GM23338 (cell line): Measurements from ENCODE around the gene TIMM29. TPM values are rescaled to one million over a fixed set of nuclear protein-coding genes. Genes with fewer than 3 reads are reported as not detected.

Source experiments
- ATAC-seq: fragments of 200-7000 bp; cut with Tn5 transposase; 3 replicates; pipeline ENCODE4 v1.9.1; 2020
- DNase-seq: peaks from one replicate; pipeline ENCODE4 v3.0.0-alpha.2; 2015; ENCODE audit warnings: low spot score
- H2AFZ ChIP-seq: fragments of 200-600 bp; sonication (generic); 2 replicates; pipeline ENCODE4 v1.8.0; 2016; ENCODE audit warnings: antibody characterized with exemption, mild to moderate bottlenecking, moderate library complexity
- H3F3A ChIP-seq: fragments of 200-600 bp; sonication (generic); replicated peaks from 2 replicates; pipeline ENCODE4 v1.8.0; 2017; ENCODE audit warnings: antibody characterized with exemption, mixed run types, low read depth
- H3K27ac ChIP-seq: fragments of 200-600 bp; sonication (generic); 2 replicates; pipeline ENCODE4 v1.6.1; 2016; ENCODE audit warnings: low read depth
- H3K27me3 ChIP-seq: fragments of 200-600 bp; sonication (generic); 2 replicates; pipeline ENCODE4 v1.8.0; 2016; ENCODE audit warnings: mild to moderate bottlenecking, mixed run types, moderate library complexity; ENCODE audit not compliant: insufficient read depth
- H3K36me3 ChIP-seq: fragments of 200-600 bp; sonication (generic); 2 replicates; pipeline ENCODE4 v1.8.0; 2016; ENCODE audit warnings: mild to moderate bottlenecking; ENCODE audit not compliant: insufficient read depth
- H3K4me1 ChIP-seq: fragments of 200-600 bp; sonication (generic); 2 replicates; pipeline ENCODE4 v1.8.0; 2016; ENCODE audit warnings: mild to moderate bottlenecking, moderate library complexity; ENCODE audit not compliant: insufficient read depth
- H3K4me2 ChIP-seq: fragments of 200-600 bp; sonication (generic); 2 replicates; pipeline ENCODE4 v1.7.1; 2017; ENCODE audit warnings: mixed run types
- H3K4me3 ChIP-seq: fragments of 200-600 bp; sonication (generic); 2 replicates; pipeline ENCODE4 v1.6.1; 2016; ENCODE audit warnings: mixed run types
- H3K79me2 ChIP-seq: fragments of 200-600 bp; sonication (generic); replicated peaks from 2 replicates; pipeline ENCODE4 v1.8.0; 2017; ENCODE audit warnings: mild to moderate bottlenecking; ENCODE audit not compliant: insufficient read depth
- H3K9me2 ChIP-seq: fragments of 200-600 bp; sonication (generic); 2 replicates; pipeline ENCODE4 v1.8.0; 2017; ENCODE audit not compliant: insufficient read depth
- H4K20me1 ChIP-seq: fragments of 200-600 bp; sonication (generic); replicated peaks from 2 replicates; pipeline ENCODE4 v1.8.0; 2017; ENCODE audit warnings: mild to moderate bottlenecking; ENCODE audit not compliant: insufficient read depth
- H3K27ac Mint-ChIP-seq: 2 replicates; pipeline ENCODE4 v1.8.0; 2020; ENCODE audit warnings: inconsistent platforms, mild to moderate bottlenecking, moderate library complexity, mixed read lengths
- H3K27me3 Mint-ChIP-seq: 3 replicates; pipeline ENCODE4 v1.8.0; 2022; ENCODE audit warnings: low read depth, mild to moderate bottlenecking, moderate library complexity, mixed read lengths, inconsistent platforms; ENCODE audit not compliant: insufficient read depth, poor library complexity
- H3K36me3 Mint-ChIP-seq: 3 replicates; pipeline ENCODE4 v1.8.0; 2021; ENCODE audit warnings: low read depth, mild to moderate bottlenecking, inconsistent platforms, moderate library complexity, mixed read lengths
- H3K4me1 Mint-ChIP-seq: 3 replicates; pipeline ENCODE4 v1.8.0; 2020; ENCODE audit warnings: mild to moderate bottlenecking, inconsistent platforms, mixed read lengths
- H3K4me3 Mint-ChIP-seq: 3 replicates; pipeline ENCODE4 v1.8.0; 2021; ENCODE audit warnings: moderate library complexity, mild to moderate bottlenecking, inconsistent platforms, mixed read lengths
- H3K9me3 Mint-ChIP-seq: 3 replicates; pipeline ENCODE4 v1.8.0; 2020; ENCODE audit warnings: moderate library complexity, mild to moderate bottlenecking, inconsistent platforms, mixed read lengths
- CREB1 ChIP-seq: fragments of 250-450 bp; sonication (Bioruptor Pico); IDR thresholded peaks from 2 replicates; pipeline ENCODE4 v1.5.0; 2020; ENCODE audit warnings: low read depth, mild to moderate bottlenecking, moderate library complexity
- EZH2phosphoT487 ChIP-seq: fragments of 200-600 bp; sonication (generic); IDR thresholded peaks from one replicate; pipeline ENCODE4 v1.8.1; 2018; ENCODE audit warnings: antibody characterized with exemption; ENCODE audit not compliant: unreplicated experiment
- POLR2AphosphoS5 ChIP-seq: IDR thresholded peaks from 2 replicates; pipeline ENCODE4 v1.6.1; 2016; ENCODE audit warnings: antibody characterized with exemption, low read depth
- ZNF114 ChIP-seq: fragments of 250-450 bp; sonication (Bioruptor Pico); IDR thresholded peaks from 2 replicates; pipeline ENCODE4 v1.5.0; 2020; ENCODE audit warnings: mild to moderate bottlenecking, moderate library complexity
- ZNF331 ChIP-seq: fragments of 250-450 bp; sonication (Bioruptor Pico); IDR thresholded peaks from 2 replicates; pipeline ENCODE4 v1.5.0; 2020; ENCODE audit warnings: low read depth, mild to moderate bottlenecking, moderate library complexity
- polyA plus RNA-seq: library from polyadenylated mRNA; unstranded; fragments of >200 nt; fragmentation: Nextera tagmentation; extraction: Ambion mirVana; gene quantifications from 2 replicates; pipeline ENCODE4 v1.2.1, GENCODE V29; 2016
- total RNA-seq: library from RNA; depleted of rRNA; stranded (reverse); fragments of >200 nt; shearing (Covaris generic); gene quantifications from 2 replicates; pipeline ENCODE4 v1.2.3, GENCODE V29; 2014
- TF ChIP-seq, protein P1 (sequence below): fragments of 250-450 bp; sonication (Bioruptor Pico); IDR thresholded peaks from 2 replicates; pipeline ENCODE4 v1.5.0; 2020; ENCODE audit warnings: mild to moderate bottlenecking, moderate library complexity

TIMM29 gene
- total and polyA plus RNA-seq, 2 experiments from 2014 or later, result 24.1 to 60.7 TPM

- TF ChIP-seq ZNF114 (no peak), POLR2AphosphoS5 (no peak), EZH2phosphoT487 (no peak)
- TF ChIP-seq, protein P1, sequence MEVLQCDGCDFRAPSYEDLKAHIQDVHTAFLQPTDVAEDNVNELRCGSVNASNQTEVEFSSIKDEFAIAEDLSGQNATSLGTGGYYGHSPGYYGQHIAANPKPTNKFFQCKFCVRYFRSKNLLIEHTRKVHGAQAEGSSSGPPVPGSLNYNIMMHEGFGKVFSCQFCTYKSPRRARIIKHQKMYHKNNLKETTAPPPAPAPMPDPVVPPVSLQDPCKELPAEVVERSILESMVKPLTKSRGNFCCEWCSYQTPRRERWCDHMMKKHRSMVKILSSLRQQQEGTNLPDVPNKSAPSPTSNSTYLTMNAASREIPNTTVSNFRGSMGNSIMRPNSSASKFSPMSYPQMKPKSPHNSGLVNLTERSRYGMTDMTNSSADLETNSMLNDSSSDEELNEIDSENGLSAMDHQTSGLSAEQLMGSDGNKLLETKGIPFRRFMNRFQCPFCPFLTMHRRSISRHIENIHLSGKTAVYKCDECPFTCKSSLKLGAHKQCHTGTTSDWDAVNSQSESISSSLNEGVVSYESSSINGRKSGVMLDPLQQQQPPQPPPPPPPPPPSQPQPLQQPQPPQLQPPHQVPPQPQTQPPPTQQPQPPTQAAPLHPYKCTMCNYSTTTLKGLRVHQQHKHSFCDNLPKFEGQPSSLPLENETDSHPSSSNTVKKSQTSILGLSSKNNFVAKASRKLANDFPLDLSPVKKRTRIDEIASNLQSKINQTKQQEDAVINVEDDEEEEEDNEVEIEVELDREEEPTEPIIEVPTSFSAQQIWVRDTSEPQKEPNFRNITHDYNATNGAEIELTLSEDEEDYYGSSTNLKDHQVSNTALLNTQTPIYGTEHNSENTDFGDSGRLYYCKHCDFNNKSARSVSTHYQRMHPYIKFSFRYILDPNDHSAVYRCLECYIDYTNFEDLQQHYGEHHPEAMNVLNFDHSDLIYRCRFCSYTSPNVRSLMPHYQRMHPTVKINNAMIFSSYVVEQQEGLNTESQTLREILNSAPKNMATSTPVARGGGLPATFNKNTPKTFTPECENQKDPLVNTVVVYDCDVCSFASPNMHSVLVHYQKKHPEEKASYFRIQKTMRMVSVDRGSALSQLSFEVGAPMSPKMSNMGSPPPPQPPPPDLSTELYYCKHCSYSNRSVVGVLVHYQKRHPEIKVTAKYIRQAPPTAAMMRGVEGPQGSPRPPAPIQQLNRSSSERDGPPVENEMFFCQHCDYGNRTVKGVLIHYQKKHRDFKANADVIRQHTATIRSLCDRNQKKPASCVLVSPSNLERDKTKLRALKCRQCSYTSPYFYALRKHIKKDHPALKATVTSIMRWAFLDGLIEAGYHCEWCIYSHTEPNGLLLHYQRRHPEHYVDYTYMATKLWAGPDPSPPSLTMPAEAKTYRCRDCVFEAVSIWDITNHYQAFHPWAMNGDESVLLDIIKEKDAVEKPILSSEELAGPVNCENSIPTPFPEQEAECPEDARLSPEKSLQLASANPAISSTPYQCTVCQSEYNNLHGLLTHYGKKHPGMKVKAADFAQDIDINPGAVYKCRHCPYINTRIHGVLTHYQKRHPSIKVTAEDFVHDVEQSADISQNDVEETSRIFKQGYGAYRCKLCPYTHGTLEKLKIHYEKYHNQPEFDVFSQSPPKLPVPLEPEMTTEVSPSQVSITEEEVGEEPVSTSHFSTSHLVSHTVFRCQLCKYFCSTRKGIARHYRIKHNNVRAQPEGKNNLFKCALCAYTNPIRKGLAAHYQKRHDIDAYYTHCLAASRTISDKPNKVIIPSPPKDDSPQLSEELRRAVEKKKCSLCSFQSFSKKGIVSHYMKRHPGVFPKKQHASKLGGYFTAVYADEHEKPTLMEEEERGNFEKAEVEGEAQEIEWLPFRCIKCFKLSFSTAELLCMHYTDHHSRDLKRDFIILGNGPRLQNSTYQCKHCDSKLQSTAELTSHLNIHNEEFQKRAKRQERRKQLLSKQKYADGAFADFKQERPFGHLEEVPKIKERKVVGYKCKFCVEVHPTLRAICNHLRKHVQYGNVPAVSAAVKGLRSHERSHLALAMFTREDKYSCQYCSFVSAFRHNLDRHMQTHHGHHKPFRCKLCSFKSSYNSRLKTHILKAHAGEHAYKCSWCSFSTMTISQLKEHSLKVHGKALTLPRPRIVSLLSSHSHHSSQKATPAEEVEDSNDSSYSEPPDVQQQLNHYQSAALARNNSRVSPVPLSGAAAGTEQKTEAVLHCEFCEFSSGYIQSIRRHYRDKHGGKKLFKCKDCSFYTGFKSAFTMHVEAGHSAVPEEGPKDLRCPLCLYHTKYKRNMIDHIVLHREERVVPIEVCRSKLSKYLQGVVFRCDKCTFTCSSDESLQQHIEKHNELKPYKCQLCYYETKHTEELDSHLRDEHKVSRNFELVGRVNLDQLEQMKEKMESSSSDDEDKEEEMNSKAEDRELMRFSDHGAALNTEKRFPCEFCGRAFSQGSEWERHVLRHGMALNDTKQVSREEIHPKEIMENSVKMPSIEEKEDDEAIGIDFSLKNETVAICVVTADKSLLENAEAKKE (CRISPR knock-in tag), result no peak
Observed at GRCh38 chr19:10961073-10961860, 32.7 kb downstream of the TIMM29 start (continued).

DNA sequence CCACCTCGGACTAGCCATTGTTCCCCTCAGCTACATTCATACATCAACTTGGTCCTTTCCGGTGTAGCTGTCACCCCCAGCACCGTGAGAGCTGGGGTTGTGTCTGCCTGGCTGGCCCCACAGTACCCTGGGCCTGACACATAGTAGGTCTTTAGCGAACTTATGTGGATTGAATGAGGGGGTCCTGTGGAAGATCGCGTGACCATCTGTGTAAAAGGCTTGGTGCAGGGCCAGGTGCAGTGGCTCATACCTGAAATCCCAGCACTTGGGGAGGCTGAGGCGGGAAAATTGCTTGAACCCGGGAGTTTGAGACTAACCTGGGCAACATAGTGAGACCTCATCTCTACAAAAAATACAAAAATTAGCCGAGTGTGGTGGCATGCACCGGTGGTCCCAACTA, 34.3 kb downstream of the TIMM29 start:
- Mint-ChIP-seq H3K36me3 (peaks cover 30% of the 10 kb centered on the region), H3K4me1 (peaks cover 35% of the 10 kb centered on the region), H3K27ac (no peak overlapping the region), H3K27me3 (peaks cover 8% of the 10 kb centered on the region), H3K9me3 (no peaks in the 10 kb centered on the region), H3K4me3 (peak overlapping the region; percentile 91)
- H3K79me2 ChIP-seq, result peaks cover 66% of the 10 kb centered on the region
- no peaks in the 10 kb centered on the region; the same call in 1 of the 2 replicates for H3K36me3 ChIP-seq
- H3K27ac ChIP-seq, result no peak overlapping the region
- no peaks in the 10 kb centered on the region for H3K27me3 ChIP-seq
- H3K4me2 ChIP-seq, result peak overlapping the region; percentile 85; the same call in 1 of the 2 replicates
- H3K9me2 ChIP-seq, result no peaks in the 10 kb centered on the region
- H3K4me3 ChIP-seq, result peak overlapping the region; percentile 97
- DNase-seq (no peak), ATAC-seq (no peak)
- peaks cover 27% of the 10 kb centered on the region; the same call in 1 of the 2 replicates for H3K4me1 ChIP-seq
- H3F3A ChIP-seq, result 0 out of 2 replicates have a peak, but pooled peaks cover 18% of the 10 kb centered on the region
- no peak overlapping the region for H2AFZ ChIP-seq
- peaks cover 38% of the 10 kb centered on the region for H4K20me1 ChIP-seq
- no peak for TF ChIP-seq CREB1 (CRISPR knock-in tag)
- no peak for TF ChIP-seq ZNF331 (CRISPR knock-in tag)
- no peak for TF ChIP-seq ZNF114
- TF ChIP-seq EZH2phosphoT487, result no peak
